Bone marrow (tissue), 2 donors: ENCODE results near the gene PRR5.

Experiments
- DNase-seq, 2 donors: peaks; one replicate each; lab custom pipeline; 2025; lab: John Stamatoyannopoulos, UW

Gene PRR5

DNA sequence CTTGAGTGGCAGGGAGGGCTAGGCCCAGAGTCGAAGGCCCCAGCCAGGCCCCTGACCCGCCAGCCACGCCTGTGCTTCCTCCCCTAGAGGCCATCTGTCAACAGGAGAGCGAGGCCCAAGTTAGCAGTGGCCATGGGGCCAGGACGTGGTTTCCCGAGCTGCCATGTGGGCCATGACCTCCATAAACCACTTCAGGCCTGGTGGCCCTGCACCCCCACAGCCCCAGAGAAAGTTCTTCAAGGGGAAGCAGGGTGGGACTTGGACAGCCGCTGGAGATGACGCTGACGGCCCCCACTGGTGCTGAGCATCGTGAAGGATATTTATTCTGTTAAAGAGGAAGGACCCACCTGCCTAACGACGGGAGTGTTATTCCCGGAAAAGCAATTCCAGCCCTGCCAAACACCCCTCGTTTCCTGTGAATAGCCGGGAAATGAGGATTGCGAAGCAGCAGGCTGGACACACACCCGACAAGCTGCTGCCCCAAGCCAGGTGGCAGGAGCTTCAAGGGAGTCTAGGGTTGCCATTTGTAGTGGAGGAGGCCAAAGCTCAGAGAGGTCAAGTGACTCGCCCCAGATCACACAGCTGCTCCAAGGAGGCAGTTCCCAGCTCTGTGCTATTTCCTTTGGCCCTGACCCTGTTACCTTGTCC lies 12.8 kb downstream of the PRR5 start:
- DNase-seq = no peak

GRCh38 chr22:44718418-44718817 lies 16.4 kb downstream of the PRR5 start:
- DNase-seq = no peak

DNA sequence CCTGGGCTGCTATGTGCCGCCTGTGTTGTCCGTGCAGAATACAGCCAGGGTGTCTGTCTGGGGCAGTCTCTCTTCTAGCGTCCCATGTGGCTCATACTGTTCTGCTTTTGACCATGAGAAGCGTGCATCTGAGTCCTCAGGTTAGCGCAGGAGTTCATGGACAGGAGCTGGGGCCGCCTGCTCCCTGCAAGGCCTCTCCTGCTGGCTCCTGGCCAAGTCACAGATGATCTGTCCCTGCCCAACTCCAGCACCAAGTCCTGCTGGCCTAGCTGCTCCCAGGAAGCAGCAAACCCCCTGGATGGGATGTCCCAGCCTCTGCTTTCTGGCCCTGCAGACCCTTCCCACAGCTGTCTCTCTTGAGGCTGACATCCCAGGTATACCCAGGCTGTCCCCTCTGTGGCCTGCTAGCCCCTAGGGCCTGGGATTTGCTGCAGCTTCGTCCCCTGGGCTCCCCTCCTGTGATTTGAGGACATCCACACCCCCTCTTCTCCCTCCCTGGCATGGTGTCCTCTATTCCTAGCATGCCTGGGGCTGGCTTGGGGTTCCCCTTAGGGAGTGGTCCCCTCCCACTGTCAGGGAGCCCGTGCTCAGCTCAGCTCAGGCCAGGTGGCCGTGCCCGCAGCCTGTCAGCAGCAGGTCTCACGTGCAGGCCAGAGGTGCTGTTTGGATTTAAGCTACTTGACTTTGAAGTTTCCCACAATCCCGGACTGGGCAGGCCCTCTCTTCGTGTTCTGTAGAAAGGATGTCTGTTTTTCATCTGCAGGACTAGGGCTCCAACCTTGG lies 17.8 kb downstream of the PRR5 start:
- DNase-seq = no peak

DNA sequence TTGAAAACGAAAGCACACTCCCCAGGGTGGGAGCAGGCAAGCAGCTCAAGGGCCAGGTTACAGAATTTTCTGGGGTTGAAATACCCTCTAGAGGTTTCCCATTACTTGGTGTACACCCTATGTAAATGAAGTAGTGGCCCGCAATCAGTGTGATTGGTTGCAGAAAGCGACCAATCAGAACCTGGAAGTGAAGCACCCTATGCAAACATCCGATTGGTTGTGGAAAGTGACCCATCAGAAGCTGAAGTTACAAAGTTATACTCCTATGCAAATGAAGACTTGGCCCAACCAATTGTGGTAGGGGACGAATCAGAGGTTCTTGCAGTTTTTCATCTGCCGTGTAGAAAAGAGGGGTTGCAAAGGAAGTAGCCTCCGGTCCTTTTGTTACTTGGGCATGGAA lies 19.2 kb downstream of the PRR5 start:
- DNase-seq = no peak

- DNase-seq = no peak
These were observed 20.6 kb downstream of the PRR5 start for GRCh38 chr22:44722611-44723010.

GRCh38 chr22:44723801-44724200 lies 21.8 kb downstream of the PRR5 start:
- DNase-seq = no peak

- DNase-seq = no peak
These were observed 22.4 kb downstream of the PRR5 start for GRCh38 chr22:44724416-44724815.

DNA sequence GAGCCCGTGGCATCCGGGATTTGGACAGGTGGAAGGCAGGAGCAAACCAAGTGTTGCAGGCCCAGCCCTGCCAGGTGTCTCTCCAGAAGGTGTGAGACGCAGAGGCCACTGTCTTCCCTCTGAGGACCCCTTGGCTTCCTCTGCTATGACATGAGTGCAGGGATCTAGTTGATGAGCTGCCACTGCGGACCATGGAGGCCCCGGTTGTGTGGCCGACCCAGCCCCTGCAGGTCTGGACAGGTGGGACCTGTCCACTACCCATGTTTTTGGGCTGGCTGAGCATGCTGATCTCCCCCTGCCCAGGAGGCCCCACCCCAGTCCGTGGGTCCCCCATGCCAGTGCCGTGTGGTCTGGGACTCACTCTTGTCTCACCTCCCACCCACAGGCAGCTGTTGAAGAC lies 22.9 kb downstream of the PRR5 start:
- no peak for DNase-seq

- DNase-seq = no peak
These were observed 24.4 kb downstream of the PRR5 start for GRCh38 chr22:44726439-44726838.

- no peak for DNase-seq
These were observed 25.1 kb downstream of the PRR5 start for GRCh38 chr22:44727148-44727547.

DNA sequence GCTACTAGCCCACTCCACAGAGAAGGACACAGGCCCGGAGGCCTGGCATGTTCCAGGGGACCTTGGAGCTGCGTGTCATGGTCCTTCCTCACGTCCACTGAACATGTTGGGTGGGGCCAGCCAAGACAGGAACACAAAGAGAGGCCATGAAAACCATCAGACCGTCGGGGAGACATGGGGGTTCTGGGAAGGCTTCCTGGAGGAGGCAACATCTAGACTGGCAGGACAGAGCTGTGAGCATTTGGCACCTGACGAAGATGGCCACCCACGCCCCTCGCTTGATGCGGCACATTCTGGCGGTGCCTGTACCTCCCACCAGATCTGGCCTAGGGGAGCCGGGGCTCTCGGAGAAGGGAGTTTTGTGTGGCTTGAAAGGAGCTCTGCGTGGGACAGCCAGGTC lies 25.7 kb downstream of the PRR5 start:
- DNase-seq = no peak

DNA sequence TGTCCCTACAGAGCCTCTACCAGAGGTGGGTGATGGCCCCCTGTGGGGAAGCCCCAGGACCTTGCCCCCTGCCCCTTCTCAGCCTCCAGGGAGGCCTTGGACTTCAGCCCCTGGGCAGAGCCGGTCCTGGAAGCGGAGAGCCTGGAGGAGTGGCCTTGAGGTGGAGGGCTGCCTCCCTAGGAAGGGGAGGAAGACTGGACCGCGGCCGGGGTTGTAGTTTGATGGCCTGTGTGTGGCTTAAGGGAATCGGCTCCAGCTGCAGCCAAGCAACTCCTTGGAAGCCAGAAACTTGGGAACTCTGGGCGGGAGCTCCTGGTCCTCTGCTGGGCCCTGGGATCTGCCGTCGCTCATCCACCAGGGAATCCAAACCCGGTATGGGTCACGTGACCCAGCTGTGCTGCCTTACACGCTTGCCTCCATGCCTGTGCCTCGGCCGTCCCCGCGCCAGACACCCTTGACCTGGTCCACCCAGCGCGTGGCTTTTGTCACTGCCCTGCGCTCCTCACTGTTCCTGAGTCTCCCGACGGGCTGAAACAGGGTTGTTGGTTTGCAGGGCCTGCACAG lies 26.8 kb downstream of the PRR5 start:
- DNase-seq = no peak

DNA sequence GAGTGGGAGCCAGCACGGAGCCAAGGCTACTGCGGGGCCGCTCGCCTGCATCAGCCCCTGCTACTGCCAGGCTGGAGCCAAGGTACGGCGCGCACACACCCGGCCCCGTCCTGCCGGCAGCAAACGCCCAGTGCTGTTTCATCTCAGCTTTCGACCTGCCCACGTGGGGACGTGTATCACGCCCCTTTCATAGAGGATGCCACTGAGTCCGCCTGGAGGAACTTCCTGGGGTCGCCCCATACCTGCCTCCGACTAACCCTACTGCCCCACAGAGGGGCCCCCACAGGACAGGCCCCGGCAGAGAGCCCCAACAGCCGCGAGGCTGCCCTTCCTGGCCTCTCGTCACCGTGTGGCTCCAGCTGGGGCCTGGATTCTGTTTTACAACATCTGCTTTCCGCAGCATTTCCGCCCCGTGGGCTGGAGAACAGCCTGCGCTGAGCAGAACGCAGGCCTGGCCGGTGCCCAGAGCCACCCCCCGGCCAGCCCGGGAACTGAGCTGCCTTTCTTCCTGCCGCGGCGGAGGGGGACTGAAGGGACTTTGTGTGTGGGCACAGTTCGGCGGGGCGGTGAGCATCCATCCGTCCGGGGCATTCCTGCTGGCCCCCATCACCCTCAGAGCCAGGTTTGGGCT lies 27.5 kb downstream of the PRR5 start:
- DNase-seq = peak in 1 of 2 donors; percentile 76

GRCh38 chr22:44730022-44730393 lies 28.0 kb downstream of the PRR5 start:
- DNase-seq = no peak

GRCh38 chr22:44730490-44731356 lies 28.7 kb downstream of the PRR5 start:
- no peak for DNase-seq

DNA sequence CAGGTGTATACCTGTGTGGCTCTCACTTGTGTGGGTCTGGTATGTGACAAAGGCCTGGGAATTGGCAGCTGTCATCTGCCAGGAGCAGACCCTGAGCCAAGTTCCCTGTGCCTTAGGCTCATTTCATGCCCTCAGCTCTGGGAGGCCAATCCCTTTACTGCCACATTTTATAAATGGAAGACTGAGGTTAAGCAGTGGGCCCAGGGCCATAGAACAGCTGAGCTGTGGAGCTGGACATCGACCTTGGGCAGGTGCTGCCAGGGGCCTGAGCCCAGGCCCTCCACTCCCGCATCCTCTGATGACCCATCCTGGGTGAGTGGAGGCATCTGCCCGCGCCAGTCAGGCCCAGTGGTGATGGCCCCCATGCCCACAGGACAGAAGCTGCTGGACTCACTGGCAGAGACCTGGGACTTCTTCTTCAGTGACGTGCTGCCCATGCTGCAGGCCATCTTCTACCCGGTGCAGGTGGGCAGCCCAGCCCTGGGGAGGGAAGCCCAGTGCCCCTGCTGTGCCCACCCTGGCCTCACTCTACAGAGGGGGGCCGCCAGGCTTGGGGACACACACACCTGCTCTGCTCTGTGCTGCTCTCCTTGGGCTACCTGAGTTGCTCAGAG lies 29.5 kb downstream of the PRR5 start:
- no peak for DNase-seq

DNA sequence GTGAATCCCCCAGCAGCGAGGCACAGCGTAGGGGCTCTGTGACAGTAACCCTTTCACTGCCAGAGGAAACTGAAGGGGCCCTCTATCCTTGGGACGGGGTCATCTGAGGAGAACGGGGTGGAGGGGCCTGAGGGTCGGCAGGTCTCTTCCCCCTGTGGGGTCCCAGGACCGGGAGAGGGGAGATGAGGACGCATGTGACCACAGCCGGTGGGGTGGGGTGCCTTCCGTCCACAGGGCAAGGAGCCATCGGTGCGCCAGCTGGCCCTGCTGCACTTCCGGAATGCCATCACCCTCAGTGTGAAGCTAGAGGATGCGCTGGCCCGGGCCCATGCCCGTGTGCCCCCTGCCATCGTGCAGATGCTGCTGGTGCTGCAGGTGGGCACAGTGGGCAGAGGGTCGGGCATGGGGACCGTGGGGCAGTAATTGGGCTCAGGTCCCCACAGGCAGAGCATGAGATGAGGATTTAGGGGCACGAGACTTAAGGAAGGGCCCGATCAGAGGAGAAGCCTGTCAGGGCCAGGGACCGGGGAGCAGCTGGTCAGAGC lies 30.1 kb downstream of the PRR5 start:
- no peak for DNase-seq

DNA sequence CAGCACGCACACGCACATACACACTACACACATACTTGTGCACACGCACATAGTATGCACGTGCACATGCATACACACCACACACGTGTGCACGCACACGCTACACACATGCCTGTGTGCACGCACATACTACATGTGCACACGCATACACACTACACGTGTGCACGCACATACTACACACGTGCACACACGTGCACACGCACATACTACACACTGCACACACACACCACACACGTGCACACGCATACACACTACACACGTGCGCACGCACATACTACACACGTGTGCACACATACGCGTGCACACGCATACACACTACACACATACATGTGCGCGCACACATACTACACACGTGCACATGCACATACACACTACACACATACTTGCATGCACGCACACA lies 30.7 kb downstream of the PRR5 start:
- DNase-seq = no peak

GRCh38 chr22:44733426-44734106 lies 31.6 kb downstream of the PRR5 start:
- no peak for DNase-seq

GRCh38 chr22:44734278-44734677 lies 32.3 kb downstream of the PRR5 start:
- DNase-seq = no peak
